H1 (cell line): ENCODE measurements around the gene SOCS3. TPM values are rescaled to one million over a fixed set of nuclear protein-coding genes. Genes with fewer than 3 reads are reported as not detected.

Source experiments
- CBX5 ChIP-seq: fragments of 300-800, 300-1000 bp; sonication (generic); IDR thresholded peaks from 2 replicates; pipeline ENCODE4 v1.7.1; 2016; ENCODE audit warnings: antibody characterized with exemption, low read length, low read depth
- CHD1 ChIP-seq: IDR thresholded peaks from 2 replicates; pipeline ENCODE4 v1.6.1; 2012; ENCODE audit warnings: low read depth, low read length, improper control_type of control experiment
- POLR2A ChIP-seq, 2 experiments: IDR thresholded peaks; 1 replicate in 1 of 2; 2 replicates in 1 of 2; pipeline ENCODE4 v1.6.1; 2011; ENCODE audit warnings: low read depth in 2 of 2, low read length in 2 of 2, mild to moderate bottlenecking in 2 of 2; ENCODE audit errors: control extremely low read depth in 1 of 2
- SIN3A ChIP-seq, 2 experiments: IDR thresholded peaks in 1 of 2; conservative IDR thresholded peaks in 1 of 2; 2 replicates each; pipeline ENCODE4 v1.6.1; 2011 to 2012; ENCODE audit warnings: low read length in 2 of 2, improper control_type of control experiment in 1 of 2, low read depth in 1 of 2, mild to moderate bottlenecking in 1 of 2
- polyA plus RNA-seq, 7 experiments: library from polyadenylated mRNA; depleted of rRNA in 3 of 7; stranded (reverse) in 5 of 7; unstranded in 2 of 7; fragments of >200 nt in 5 of 7; fragments of 200-250 nt in 2 of 7; gene quantifications; 1 replicate in 5 of 7; 2 replicates in 1 of 7; 4 replicates in 1 of 7; pipeline versions ENCODE4 v1.2.1 to v1.2.3, GENCODE V29; 2011 to 2013; ENCODE audit warnings: missing spikeins in 2 of 7, mixed read lengths in 2 of 7
- total RNA-seq: library from RNA; stranded (reverse); fragmentation: NEBNext Ultra II Directional; extraction: Animal tissue kit (Norgen Biotek cat#: 25700); gene quantifications from 2 replicates; pipeline ENCODE4 v1.2.1, GENCODE V29; 2021
- TF ChIP-seq, protein P1 (sequence below): IDR thresholded peaks from 2 replicates; pipeline ENCODE4 v1.6.1; 2012; ENCODE audit warnings: low read length, inconsistent platforms
- TF ChIP-seq, protein P2 (sequence below): IDR thresholded peaks from 2 replicates; pipeline ENCODE4 v1.6.1; 2012; ENCODE audit warnings: inconsistent platforms
- TF ChIP-seq, protein P3 (sequence below): fragments of 300-600 bp; sonication (generic); IDR thresholded peaks from 2 replicates; pipeline ENCODE4 v1.7.1; 2012; ENCODE audit warnings: low read length, moderate library complexity, mild to moderate bottlenecking, inconsistent platforms; ENCODE audit not compliant: insufficient replicate concordance

SOCS3 gene
- total and polyA plus RNA-seq, 2 of the 8 experiments (the other 6 are each of a cell fraction or from before 2014, with no cell fraction given): 10.1 to 47.9 TPM

DNA sequence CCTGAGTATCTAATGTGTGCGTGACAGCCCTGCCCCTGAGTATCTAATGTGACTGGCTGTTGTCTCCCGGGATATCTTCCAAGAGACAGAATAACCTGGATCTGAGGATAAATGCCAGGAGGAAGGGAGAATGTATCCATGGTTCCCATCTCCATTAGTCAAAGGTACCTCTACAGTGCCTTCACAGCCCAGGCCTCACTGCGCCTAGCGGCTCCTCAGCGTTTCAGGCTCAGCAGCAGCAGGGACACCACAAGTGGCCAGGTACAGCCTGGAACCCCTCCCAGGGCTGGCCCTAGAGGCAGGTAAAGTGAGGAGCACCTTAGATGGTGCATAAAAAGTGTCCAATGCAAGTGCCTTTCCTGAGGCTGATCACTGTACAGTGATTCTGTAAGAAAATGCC is 32.0 kb downstream of the SOCS3 start (continued):
- TF ChIP-seq SIN3A (conservative IDR thresholded peaks at IDR 0.05 in 1 of 2, IDR thresholded peaks at IDR 0.05 in 1 of 2; ENCODE audit: low read depth in 1 of 2, low read length in 2 of 2): no peak
- TF ChIP-seq, protein P1, sequence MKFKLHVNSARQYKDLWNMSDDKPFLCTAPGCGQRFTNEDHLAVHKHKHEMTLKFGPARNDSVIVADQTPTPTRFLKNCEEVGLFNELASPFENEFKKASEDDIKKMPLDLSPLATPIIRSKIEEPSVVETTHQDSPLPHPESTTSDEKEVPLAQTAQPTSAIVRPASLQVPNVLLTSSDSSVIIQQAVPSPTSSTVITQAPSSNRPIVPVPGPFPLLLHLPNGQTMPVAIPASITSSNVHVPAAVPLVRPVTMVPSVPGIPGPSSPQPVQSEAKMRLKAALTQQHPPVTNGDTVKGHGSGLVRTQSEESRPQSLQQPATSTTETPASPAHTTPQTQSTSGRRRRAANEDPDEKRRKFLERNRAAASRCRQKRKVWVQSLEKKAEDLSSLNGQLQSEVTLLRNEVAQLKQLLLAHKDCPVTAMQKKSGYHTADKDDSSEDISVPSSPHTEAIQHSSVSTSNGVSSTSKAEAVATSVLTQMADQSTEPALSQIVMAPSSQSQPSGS: no peak
- no peak for TF ChIP-seq POLR2A (IDR thresholded peaks at IDR 0.05; ENCODE audit: control extremely low read depth in 1 of 2, low read depth in 2 of 2, low read length in 2 of 2)
- TF ChIP-seq, protein P2, sequence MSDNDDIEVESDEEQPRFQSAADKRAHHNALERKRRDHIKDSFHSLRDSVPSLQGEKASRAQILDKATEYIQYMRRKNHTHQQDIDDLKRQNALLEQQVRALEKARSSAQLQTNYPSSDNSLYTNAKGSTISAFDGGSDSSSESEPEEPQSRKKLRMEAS: no peak
- TF ChIP-seq, protein P3, sequence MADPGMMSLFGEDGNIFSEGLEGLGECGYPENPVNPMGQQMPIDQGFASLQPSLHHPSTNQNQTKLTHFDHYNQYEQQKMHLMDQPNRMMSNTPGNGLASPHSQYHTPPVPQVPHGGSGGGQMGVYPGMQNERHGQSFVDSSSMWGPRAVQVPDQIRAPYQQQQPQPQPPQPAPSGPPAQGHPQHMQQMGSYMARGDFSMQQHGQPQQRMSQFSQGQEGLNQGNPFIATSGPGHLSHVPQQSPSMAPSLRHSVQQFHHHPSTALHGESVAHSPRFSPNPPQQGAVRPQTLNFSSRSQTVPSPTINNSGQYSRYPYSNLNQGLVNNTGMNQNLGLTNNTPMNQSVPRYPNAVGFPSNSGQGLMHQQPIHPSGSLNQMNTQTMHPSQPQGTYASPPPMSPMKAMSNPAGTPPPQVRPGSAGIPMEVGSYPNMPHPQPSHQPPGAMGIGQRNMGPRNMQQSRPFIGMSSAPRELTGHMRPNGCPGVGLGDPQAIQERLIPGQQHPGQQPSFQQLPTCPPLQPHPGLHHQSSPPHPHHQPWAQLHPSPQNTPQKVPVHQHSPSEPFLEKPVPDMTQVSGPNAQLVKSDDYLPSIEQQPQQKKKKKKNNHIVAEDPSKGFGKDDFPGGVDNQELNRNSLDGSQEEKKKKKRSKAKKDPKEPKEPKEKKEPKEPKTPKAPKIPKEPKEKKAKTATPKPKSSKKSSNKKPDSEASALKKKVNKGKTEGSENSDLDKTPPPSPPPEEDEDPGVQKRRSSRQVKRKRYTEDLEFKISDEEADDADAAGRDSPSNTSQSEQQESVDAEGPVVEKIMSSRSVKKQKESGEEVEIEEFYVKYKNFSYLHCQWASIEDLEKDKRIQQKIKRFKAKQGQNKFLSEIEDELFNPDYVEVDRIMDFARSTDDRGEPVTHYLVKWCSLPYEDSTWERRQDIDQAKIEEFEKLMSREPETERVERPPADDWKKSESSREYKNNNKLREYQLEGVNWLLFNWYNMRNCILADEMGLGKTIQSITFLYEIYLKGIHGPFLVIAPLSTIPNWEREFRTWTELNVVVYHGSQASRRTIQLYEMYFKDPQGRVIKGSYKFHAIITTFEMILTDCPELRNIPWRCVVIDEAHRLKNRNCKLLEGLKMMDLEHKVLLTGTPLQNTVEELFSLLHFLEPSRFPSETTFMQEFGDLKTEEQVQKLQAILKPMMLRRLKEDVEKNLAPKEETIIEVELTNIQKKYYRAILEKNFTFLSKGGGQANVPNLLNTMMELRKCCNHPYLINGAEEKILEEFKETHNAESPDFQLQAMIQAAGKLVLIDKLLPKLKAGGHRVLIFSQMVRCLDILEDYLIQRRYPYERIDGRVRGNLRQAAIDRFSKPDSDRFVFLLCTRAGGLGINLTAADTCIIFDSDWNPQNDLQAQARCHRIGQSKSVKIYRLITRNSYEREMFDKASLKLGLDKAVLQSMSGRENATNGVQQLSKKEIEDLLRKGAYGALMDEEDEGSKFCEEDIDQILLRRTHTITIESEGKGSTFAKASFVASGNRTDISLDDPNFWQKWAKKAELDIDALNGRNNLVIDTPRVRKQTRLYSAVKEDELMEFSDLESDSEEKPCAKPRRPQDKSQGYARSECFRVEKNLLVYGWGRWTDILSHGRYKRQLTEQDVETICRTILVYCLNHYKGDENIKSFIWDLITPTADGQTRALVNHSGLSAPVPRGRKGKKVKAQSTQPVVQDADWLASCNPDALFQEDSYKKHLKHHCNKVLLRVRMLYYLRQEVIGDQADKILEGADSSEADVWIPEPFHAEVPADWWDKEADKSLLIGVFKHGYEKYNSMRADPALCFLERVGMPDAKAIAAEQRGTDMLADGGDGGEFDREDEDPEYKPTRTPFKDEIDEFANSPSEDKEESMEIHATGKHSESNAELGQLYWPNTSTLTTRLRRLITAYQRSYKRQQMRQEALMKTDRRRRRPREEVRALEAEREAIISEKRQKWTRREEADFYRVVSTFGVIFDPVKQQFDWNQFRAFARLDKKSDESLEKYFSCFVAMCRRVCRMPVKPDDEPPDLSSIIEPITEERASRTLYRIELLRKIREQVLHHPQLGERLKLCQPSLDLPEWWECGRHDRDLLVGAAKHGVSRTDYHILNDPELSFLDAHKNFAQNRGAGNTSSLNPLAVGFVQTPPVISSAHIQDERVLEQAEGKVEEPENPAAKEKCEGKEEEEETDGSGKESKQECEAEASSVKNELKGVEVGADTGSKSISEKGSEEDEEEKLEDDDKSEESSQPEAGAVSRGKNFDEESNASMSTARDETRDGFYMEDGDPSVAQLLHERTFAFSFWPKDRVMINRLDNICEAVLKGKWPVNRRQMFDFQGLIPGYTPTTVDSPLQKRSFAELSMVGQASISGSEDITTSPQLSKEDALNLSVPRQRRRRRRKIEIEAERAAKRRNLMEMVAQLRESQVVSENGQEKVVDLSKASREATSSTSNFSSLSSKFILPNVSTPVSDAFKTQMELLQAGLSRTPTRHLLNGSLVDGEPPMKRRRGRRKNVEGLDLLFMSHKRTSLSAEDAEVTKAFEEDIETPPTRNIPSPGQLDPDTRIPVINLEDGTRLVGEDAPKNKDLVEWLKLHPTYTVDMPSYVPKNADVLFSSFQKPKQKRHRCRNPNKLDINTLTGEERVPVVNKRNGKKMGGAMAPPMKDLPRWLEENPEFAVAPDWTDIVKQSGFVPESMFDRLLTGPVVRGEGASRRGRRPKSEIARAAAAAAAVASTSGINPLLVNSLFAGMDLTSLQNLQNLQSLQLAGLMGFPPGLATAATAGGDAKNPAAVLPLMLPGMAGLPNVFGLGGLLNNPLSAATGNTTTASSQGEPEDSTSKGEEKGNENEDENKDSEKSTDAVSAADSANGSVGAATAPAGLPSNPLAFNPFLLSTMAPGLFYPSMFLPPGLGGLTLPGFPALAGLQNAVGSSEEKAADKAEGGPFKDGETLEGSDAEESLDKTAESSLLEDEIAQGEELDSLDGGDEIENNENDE: no peak
- no peak for TF ChIP-seq CBX5
- TF ChIP-seq CHD1: no peak
